Measurements from ENCODE around the gene QSOX1. TPM values are rescaled to one million over a fixed set of nuclear protein-coding genes. Genes with fewer than 3 reads are reported as not detected.

Gene QSOX1
- total and polyA plus RNA-seq, 8 donors = 38.5 to 323 (median 111) TPM

DNA sequence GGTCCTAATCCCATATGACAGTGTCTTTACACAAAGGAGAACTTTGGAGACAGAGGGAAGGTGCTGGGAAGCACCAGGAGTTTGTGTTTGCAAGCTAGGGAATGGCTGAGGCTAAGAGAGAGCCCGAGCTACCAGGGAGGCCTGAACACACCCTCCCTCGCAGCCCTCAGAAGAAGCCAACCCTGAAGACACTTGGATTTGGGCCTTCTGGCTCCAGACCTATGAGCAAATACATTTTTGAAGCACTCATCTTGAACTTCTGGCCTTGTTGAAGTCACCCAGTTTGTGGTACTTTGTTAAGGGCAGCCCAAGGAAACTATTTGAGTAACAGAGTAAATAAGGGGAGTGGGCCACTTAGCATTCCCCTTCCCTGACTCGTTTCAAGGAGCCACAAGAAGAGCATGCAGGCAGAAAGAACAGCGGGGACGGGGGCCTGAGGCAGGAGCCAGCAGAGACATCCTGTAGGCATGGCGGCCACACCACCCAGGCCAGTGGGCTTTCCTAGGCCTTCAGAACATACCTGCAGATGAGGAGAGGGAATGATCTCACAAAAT, 13.2 kb upstream of the QSOX1 start:
- Histone ChIP-seq H3K9me3 (no peaks in the 10 kb centered on the region), H3K4me1 (no peaks in the 10 kb centered on the region), H3K27ac (no peak overlapping the region), H3K4me3 (no peak overlapping the region), H3K27me3 (no peaks in the 10 kb centered on the region), H3K36me3 (no peaks in the 10 kb centered on the region)
- no peak for DNase-seq
- WGBS, 5 donors = 75 to 90% (median 78%) methylated on average over 6 of the region's 6 CpGs
- no peak for TF ChIP-seq CTCF (IDR thresholded peaks at IDR 0.05)
- TF ChIP-seq POLR2A (IDR thresholded peaks at IDR 0.05) = no peak
- TF ChIP-seq POLR2AphosphoS5 (IDR thresholded peaks at IDR 0.05) = no peak
- TF ChIP-seq EP300 (IDR thresholded peaks at IDR 0.05) = no peak
- intact Hi-C loops (cut with DNase I; ENCODE audit: low total_unique reads) = no loop called here

DNA sequence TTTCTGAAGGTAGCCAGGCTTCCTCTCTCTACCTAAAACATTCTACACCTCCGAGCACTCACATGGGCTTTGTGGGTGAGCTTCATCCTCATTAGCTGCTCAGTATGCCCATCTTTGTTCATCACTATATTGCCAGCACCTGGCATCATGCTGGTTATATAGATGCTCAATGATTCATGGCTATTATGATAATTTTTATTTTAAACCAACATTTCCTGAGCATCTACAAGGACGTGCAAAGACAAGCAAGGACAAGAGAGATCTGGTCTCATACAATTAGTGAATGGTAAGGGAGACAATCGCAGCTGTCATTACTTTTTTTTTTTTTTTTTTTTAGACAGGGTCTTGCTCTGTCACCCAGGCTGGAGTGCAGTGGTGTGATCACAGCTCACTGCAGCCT, 11.3 kb upstream of the QSOX1 start:
- intact Hi-C loops (cut with DNase I; ENCODE audit: low total_unique reads) = no loop called here
- no peak for TF ChIP-seq CTCF (IDR thresholded peaks at IDR 0.05)
- no peak for TF ChIP-seq POLR2A (IDR thresholded peaks at IDR 0.05)
- H3K36me3 ChIP-seq = no peaks in the 10 kb centered on the region
- no peak overlapping the region for H3K27ac ChIP-seq
- 84 to 92% (median 86%) methylated on average over 3 of the region's 3 CpGs for WGBS, 5 donors
- H3K9me3 ChIP-seq = no peaks in the 10 kb centered on the region
- no peak for DNase-seq
- no peak overlapping the region for H3K4me3 ChIP-seq
- H3K27me3 ChIP-seq = no peaks in the 10 kb centered on the region
- no peaks in the 10 kb centered on the region for H3K4me1 ChIP-seq

- H3K27ac ChIP-seq = peak overlapping the region in 2 of 5 donors; percentile 10 to 40
- intact Hi-C loops (cut with DNase I; ENCODE audit: low total_unique reads) = no loop called here
- whole genome bisulfite sequencing, 5 donors = 59 to 77% (median 69%) methylated on average over 6 of the region's 6 CpGs
- TF ChIP-seq CTCF (IDR thresholded peaks at IDR 0.05) (no peak), POLR2AphosphoS5 (IDR thresholded peaks at IDR 0.05) (no peak), POLR2A (IDR thresholded peaks at IDR 0.05) (no peak), EP300 (IDR thresholded peaks at IDR 0.05) (no peak)
- no peaks in the 10 kb centered on the region for H3K9me3 ChIP-seq
- H3K4me3 ChIP-seq = no peak overlapping the region
- DNase-seq = no peak
- no peaks in the 10 kb centered on the region for H3K4me1 ChIP-seq
- no peaks in the 10 kb centered on the region for H3K36me3 ChIP-seq
- H3K27me3 ChIP-seq = no peaks in the 10 kb centered on the region
These were observed 9.9 kb upstream of the QSOX1 start for GRCh38 chr1:180144659-180145357.

DNA sequence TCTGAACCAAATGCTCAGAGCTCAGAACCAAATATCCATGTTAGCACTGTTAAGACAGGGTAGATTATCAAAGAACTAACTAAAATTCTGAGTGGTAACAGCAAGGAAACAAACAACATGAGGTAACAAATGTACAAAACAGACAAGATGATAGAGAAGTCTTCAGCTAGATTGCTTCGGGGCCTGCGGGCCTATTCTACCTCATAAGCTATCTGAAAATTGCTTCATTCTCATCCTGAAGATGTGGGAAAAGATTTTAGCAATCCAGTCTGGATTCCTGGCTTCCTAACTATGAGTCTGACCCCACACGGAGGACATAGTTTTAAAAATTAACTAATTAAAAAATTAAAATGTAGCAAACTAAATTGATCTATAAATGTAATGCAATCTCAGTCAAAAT, 9.2 kb upstream of the QSOX1 start:
- Histone ChIP-seq H3K36me3 (no peaks in the 10 kb centered on the region), H3K4me1 (no peaks in the 10 kb centered on the region), H3K4me3 (no peak overlapping the region), H3K27me3 (no peaks in the 10 kb centered on the region), H3K9me3 (no peaks in the 10 kb centered on the region), H3K27ac (peak overlapping the region in 1 of 5 donors; percentile 10)
- intact Hi-C loops (cut with DNase I; ENCODE audit: low total_unique reads) = no loop called here
- DNase-seq = no peak
- TF ChIP-seq CTCF (IDR thresholded peaks at IDR 0.05) (no peak), POLR2AphosphoS5 (IDR thresholded peaks at IDR 0.05) (no peak), EP300 (IDR thresholded peaks at IDR 0.05) (no peak), POLR2A (IDR thresholded peaks at IDR 0.05) (no peak)
- WGBS, 5 donors = 87 to 96% (median 93%) methylated on average over 3 of the region's 3 CpGs

All from stomach (tissue), 9 donors.